GM12878 (cell line): ENCODE measurements around the gene ARHGDIA. TPM values are rescaled to one million over a fixed set of nuclear protein-coding genes. Genes with fewer than 3 reads are reported as not detected.

Source experiments
- ATAC-seq: fragments of 200-7000 bp; cut with Tn5 transposase; 3 replicates; pipeline ENCODE4 v1.9.1; 2020; ENCODE audit warnings: mild to moderate bottlenecking, moderate library complexity
- BruUV-seq: library from RNA; stranded (reverse); fragments of 400-500 nt; replicated peaks from 2 replicates; lab custom pipeline; 2021; lab: Mats Ljungman, UMichigan
- CTCF ChIA-PET: fragments of 300-600 bp; sonication (Branson Sonifier 250); formaldehyde crosslinking; extraction: SDS; loops from one replicate; lab custom pipeline; 2021; ENCODE audit warnings: inconsistent platforms; lab: Yijun Ruan, JAX
- POLR2A ChIA-PET: fragments of 350-600 bp; formaldehyde crosslinking; extraction: SDS; loops from one replicate; lab custom pipeline; 2021; ENCODE audit warnings: inconsistent platforms; lab: Charles Lee
- RAD21 ChIA-PET: fragments of 300-600 bp; sonication (Branson Sonifier 250); formaldehyde crosslinking; loops from one replicate; lab custom pipeline; 2023; ENCODE audit warnings: antibody characterized with exemption; ENCODE audit not compliant: unreplicated experiment; lab: Charles Lee
- SMC1A ChIA-PET: fragments of 300-600 bp; sonication (Branson Sonifier 250); formaldehyde crosslinking; loops from one replicate; lab custom pipeline; 2023; ENCODE audit not compliant: unreplicated experiment, uncharacterized antibody; lab: Charles Lee
- DNase-seq: peaks from one replicate; pipeline ENCODE4 v3.0.0-alpha.2; 2011; ENCODE audit warnings: low read depth, low spot score
- FAIRE-seq: peaks from 3 replicates; lab custom pipeline; 2011; peaks lifted over from hg19 to GRCh38; lab: Jason Lieb, UNC
- H2AFZ ChIP-seq: 2 replicates; pipeline ENCODE4 v1.6.0; 2011; ENCODE audit warnings: low read depth, low read length, control low read depth; ENCODE audit not compliant: control insufficient read depth
- H3K27ac ChIP-seq: 2 replicates; pipeline ENCODE4 v1.5.1; 2011; ENCODE audit warnings: control low read depth; ENCODE audit not compliant: control insufficient read depth, insufficient read depth
- H3K27me3 ChIP-seq, 2 experiments: replicated peaks in 1 of 2; 2 replicates each; pipeline versions ENCODE4 v1.6.0 to v1.6.1; 2011; ENCODE audit warnings: low read length in 1 of 2; ENCODE audit not compliant: control insufficient read depth in 2 of 2, insufficient read depth in 2 of 2
- H3K36me3 ChIP-seq, 2 experiments: 2 replicates each; pipeline ENCODE4 v1.5.1; 2011; ENCODE audit warnings: low read length in 1 of 2; ENCODE audit not compliant: control insufficient read depth in 2 of 2, insufficient read depth in 2 of 2
- H3K4me1 ChIP-seq: 2 replicates; pipeline ENCODE4 v1.6.1; 2011; ENCODE audit warnings: mild to moderate bottlenecking, low read length, moderate library complexity, mixed read lengths; ENCODE audit not compliant: control insufficient read depth, insufficient read depth
- H3K4me2 ChIP-seq: 2 replicates; pipeline ENCODE4 v1.6.0; 2011; ENCODE audit warnings: control low read depth; ENCODE audit not compliant: control insufficient read depth, insufficient read depth
- H3K4me3 ChIP-seq: fragments of 200-600 bp; sonication (generic); 2 replicates; pipeline ENCODE4 v1.5.1; 2016
- H3K79me2 ChIP-seq: 2 replicates; pipeline ENCODE4 v1.6.0; 2011; ENCODE audit warnings: low read length; ENCODE audit not compliant: control insufficient read depth, insufficient read depth
- H3K9ac ChIP-seq: 2 replicates; pipeline ENCODE4 v1.8.0; 2011; ENCODE audit warnings: low read length, control low read depth, mixed read lengths; ENCODE audit not compliant: control insufficient read depth, insufficient read depth
- H3K9me3 ChIP-seq: replicated peaks from 3 replicates; pipeline ENCODE4 v1.5.1; 2011; ENCODE audit warnings: mild to moderate bottlenecking, low read length; ENCODE audit not compliant: control insufficient read depth, insufficient read depth
- H4K20me1 ChIP-seq: 2 replicates; pipeline ENCODE4 v1.6.0; 2011; ENCODE audit not compliant: control insufficient read depth, insufficient read depth
- BMI1 ChIP-seq: fragments of 450-650 bp; IDR thresholded peaks from 2 replicates; pipeline ENCODE4 v1.6.1; 2016; ENCODE audit warnings: mild to moderate bottlenecking, moderate library complexity, borderline replicate concordance
- HDAC6 ChIP-seq: fragments of 200-600 bp; sonication (generic); IDR thresholded peaks from one replicate; pipeline ENCODE4 v1.8.0; 2017; ENCODE audit warnings: antibody characterized with exemption; ENCODE audit not compliant: unreplicated experiment
- POLR2A ChIP-seq: IDR thresholded peaks from 2 replicates; pipeline ENCODE4 v1.6.1; 2011; ENCODE audit warnings: low read depth, mild to moderate bottlenecking, low read length
- SPI1 ChIP-seq: IDR thresholded peaks from 2 replicates; pipeline ENCODE4 v1.6.1; 2011; ENCODE audit warnings: low read depth, mild to moderate bottlenecking, low read length, moderate library complexity, borderline replicate concordance; ENCODE audit not compliant: insufficient read depth
- YBX1 ChIP-seq: fragments of 450-650 bp; IDR thresholded peaks from 2 replicates; pipeline ENCODE4 v1.6.1; 2016; ENCODE audit warnings: antibody characterized with exemption
- ZBTB11 ChIP-seq: fragments of 450-650 bp; formaldehyde crosslinking; IDR thresholded peaks from 2 replicates; pipeline ENCODE4 v1.5.0; 2022; ENCODE audit warnings: mild to moderate bottlenecking, missing genetic modification characterization
- ZNF384 ChIP-seq: IDR thresholded peaks from 2 replicates; pipeline ENCODE4 v1.6.1; 2012; ENCODE audit warnings: low read depth, mild to moderate bottlenecking, low read length, improper control_type of control experiment, borderline replicate concordance
- WGBS: methylation state at CpG from one replicate; pipeline ENCODE4 v1.1.6; 2016; ENCODE audit warnings: low lambda C conversion rate; ENCODE audit not compliant: insufficient replicate concordance, insufficient coverage; ENCODE audit errors: missing lambda C conversion rate; 5-methylcytosine and 5-hydroxymethylcytosine counted together
- in situ Hi-C: fragments of 300-500 bp; cut with MboI; formaldehyde crosslinking; loops from 9 replicates; pipeline ENCODE4 v1.14.3; 2018; ENCODE audit warnings: mixed read lengths
- intact Hi-C: fragments of 100-400 bp; cut with micrococcal nuclease; formaldehyde crosslinking; loops from one replicate; pipeline ENCODE4 v1.14.2; 2022; ENCODE audit not compliant: unreplicated experiment
- polyA plus RNA-seq, 11 experiments: library from polyadenylated mRNA; depleted of rRNA in 4 of 11; unstranded in 6 of 11; stranded (reverse) in 5 of 11; fragments of >200 nt; fragmentation: Nextera tagmentation in 4 of 11; fragmentation: Illumina TruSeq in 1 of 11; extraction: Ambion mirVana in 4 of 11; extraction: Trizol in 1 of 11; gene quantifications; 1 replicate in 1 of 11; 2 replicates in 10 of 11; pipeline versions ENCODE4 v1.2.1 to v1.2.3, GENCODE V29; 2011 to 2016; ENCODE audit warnings: inconsistent platforms in 2 of 11, missing spikeins in 2 of 11, low read depth in 1 of 11
- total RNA-seq, 4 experiments: library from RNA; depleted of rRNA in 3 of 4; stranded (reverse); fragments of >200 nt in 3 of 4; fragmentation: Illumina TruSeq in 1 of 4; extraction: Trizol in 1 of 4; gene quantifications; 2 replicates each; pipeline versions ENCODE4 v1.2.1 to v1.2.3, GENCODE V29; 2013 to 2021
- TF ChIP-seq, protein P1 (sequence below): fragments of 450-650 bp; formaldehyde crosslinking; IDR thresholded peaks from 2 replicates; pipeline ENCODE4 v1.4.0; 2020; ENCODE audit warnings: mild to moderate bottlenecking, moderate library complexity

The ARHGDIA gene
- total and polyA plus RNA-seq, 10 of the 15 experiments (the other 5 are each of a cell fraction or from before 2014, with no cell fraction given): 17.9 to 552 (median 169) TPM

DNA sequence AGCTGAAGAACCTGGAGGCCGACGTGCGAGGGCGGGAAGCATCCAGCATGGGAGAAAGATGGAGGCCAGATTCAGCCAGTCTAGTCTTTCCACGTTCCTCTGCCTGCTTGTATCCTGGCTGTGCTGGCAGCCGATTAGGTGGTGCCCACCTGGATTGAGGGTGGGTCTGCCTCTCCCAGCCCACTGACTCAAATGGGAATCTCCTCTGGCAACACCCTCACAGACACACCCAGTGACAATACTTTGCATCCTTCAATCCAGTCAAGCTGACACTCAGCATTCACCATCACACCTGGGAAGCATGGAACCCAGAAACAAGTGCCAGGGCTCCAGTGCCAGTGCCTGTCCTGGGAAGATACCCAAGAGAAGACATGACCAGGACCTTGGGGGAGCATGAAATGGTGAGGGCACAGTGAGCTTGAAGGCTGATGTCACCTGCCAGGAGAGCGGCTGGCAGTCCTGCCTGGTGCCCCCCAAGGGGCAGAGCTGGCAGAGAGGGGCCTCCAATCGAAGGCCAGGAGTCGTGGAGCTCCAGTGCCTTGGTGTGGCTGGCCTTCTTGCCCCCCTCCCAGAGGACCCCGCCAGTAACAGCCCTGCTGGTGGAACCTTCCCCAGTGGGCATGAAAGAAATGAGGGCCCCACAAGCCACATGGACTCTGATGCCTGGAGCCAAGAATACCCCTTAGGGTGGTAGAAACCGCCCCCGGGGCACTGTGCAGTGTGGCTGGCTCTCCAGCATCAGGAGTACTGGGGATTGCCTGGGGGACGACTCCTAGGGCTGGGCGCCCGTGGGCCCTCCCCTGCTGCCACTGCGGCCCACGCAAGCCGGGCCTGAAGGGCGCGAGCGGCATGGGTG lies 30.3 kb upstream of the ARHGDIA start:
- ChIA-PET RAD21 (no interaction called here), CTCF (no interaction called here)

GRCh38 chr17:81900181-81900820 lies 29.2 kb upstream of the ARHGDIA start:
- WGBS: 77% methylated on average over 18 of the region's 18 CpGs

More for the DNA sequence above, 30.3 kb upstream of the ARHGDIA start:
- FAIRE-seq (no peak), ATAC-seq (peak; percentile 10; the same call in 2 of the 3 replicates), DNase-seq (no peak)
- in situ Hi-C loops (no loop called here), intact Hi-C loops (no loop called here)
- TF ChIP-seq YBX1 (no peak), POLR2A (peak; percentile 29; the same call in 1 of the 2 replicates)
- Histone ChIP-seq H3K4me3 (no peak overlapping the region), H3K4me2 (no peak overlapping the region), H4K20me1 (no peaks in the 10 kb centered on the region), H3K27ac (no peak overlapping the region), H3K36me3 (peaks cover 3 to 11% of the 10 kb centered on the region in 2 experiments; a peak in 3 of 4 replicates), H3K27me3 (no peaks in the 10 kb centered on the region; a peak in 1 of 4 replicates), H3K4me1 (no peaks in the 10 kb centered on the region), H3K79me2 (no peaks in the 10 kb centered on the region), H3K9ac (no peak overlapping the region), H3K9me3 (no peaks in the 10 kb centered on the region), H2AFZ (no peak overlapping the region)
- WGBS: 50% methylated on average over 21 of the region's 21 CpGs
- BruUV-seq: no TSS peak
- POLR2A ChIA-PET: no interaction called here
- SMC1A ChIA-PET: no interaction called here

More at GRCh38 chr17:81900181-81900820, 29.2 kb upstream of the ARHGDIA start:
- no peak for FAIRE-seq
- intact Hi-C loops: no loop called here
- no peaks in the 10 kb centered on the region; a peak in 1 of 4 replicates for H3K27me3 ChIP-seq
- no peaks in the 10 kb centered on the region for H4K20me1 ChIP-seq
- H3K36me3 ChIP-seq: peaks cover 3 to 11% of the 10 kb centered on the region in 2 experiments; a peak in 3 of 4 replicates
- H3K4me2 ChIP-seq: no peak overlapping the region
- H3K27ac ChIP-seq: no peak overlapping the region
- DNase-seq: no peak
- H3K4me1 ChIP-seq: no peaks in the 10 kb centered on the region
- no peaks in the 10 kb centered on the region for H3K79me2 ChIP-seq
- no peaks in the 10 kb centered on the region for H3K9me3 ChIP-seq
- POLR2A ChIA-PET: no interaction called here
- H3K9ac ChIP-seq: no peak overlapping the region
- no peak overlapping the region for H2AFZ ChIP-seq
- CTCF ChIA-PET: no interaction called here
- TF ChIP-seq BMI1: no peak
- TF ChIP-seq ZNF384: no peak
- TF ChIP-seq ZBTB11: no peak
- TF ChIP-seq HDAC6: no peak
- TF ChIP-seq, protein P1, sequence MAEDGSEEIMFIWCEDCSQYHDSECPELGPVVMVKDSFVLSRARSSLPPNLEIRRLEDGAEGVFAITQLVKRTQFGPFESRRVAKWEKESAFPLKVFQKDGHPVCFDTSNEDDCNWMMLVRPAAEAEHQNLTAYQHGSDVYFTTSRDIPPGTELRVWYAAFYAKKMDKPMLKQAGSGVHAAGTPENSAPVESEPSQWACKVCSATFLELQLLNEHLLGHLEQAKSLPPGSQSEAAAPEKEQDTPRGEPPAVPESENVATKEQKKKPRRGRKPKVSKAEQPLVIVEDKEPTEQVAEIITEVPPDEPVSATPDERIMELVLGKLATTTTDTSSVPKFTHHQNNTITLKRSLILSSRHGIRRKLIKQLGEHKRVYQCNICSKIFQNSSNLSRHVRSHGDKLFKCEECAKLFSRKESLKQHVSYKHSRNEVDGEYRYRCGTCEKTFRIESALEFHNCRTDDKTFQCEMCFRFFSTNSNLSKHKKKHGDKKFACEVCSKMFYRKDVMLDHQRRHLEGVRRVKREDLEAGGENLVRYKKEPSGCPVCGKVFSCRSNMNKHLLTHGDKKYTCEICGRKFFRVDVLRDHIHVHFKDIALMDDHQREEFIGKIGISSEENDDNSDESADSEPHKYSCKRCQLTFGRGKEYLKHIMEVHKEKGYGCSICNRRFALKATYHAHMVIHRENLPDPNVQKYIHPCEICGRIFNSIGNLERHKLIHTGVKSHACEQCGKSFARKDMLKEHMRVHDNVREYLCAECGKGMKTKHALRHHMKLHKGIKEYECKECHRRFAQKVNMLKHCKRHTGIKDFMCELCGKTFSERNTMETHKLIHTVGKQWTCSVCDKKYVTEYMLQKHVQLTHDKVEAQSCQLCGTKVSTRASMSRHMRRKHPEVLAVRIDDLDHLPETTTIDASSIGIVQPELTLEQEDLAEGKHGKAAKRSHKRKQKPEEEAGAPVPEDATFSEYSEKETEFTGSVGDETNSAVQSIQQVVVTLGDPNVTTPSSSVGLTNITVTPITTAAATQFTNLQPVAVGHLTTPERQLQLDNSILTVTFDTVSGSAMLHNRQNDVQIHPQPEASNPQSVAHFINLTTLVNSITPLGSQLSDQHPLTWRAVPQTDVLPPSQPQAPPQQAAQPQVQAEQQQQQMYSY (CRISPR knock-in tag): no peak
- TF ChIP-seq SPI1: no peak
- SMC1A ChIA-PET: no interaction called here
- in situ Hi-C loops: no loop called here
- no TSS peak for BruUV-seq
- RAD21 ChIA-PET: no interaction called here
- no peak for ATAC-seq
- H3K4me3 ChIP-seq: no peak overlapping the region
